ENCODE measurements around the gene HAND2. TPM values are rescaled to one million over a fixed set of nuclear protein-coding genes. Genes with fewer than 3 reads are reported as not detected.

The HAND2 gene
- total and polyA plus RNA-seq, 2 of the 8 experiments (the other 6 are each of a cell fraction or from before 2014, with no cell fraction given) = 0.05 TPM; not detected in 1

DNA sequence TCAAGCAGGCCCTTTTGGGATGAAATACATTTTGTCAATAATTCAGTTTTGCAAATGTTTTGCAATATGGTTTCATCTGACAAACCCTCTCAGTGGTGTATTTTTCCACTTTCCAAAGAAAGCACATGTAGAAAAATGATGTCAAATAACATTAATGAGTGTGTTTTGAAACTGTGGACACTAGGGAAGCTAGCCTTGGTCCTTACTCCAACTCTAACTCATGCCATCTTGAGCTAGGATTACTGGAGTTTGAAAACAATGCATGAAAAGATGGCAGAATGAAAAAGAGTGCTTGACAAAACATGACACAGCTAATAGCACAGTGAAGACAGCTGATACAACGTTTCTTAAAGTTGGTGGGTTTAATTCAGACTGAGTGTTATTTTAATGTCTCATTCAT, 41.4 kb downstream of the HAND2 start:
- no peak overlapping the region for H3K23ac ChIP-seq (ENCODE audit: insufficient read length)
- CTCF ChIA-PET (ENCODE audit: partially characterized antibody) = interaction anchor here (0.6 to 1.8 kb wide), 4 partner anchors 11 to 71 kb away, joined by 3 to 6 read pairs (median 4); no protein-coding TSS in a partner anchor

More for the DNA sequence above, 41.4 kb downstream of the HAND2 start:
- H3K4me2 ChIP-seq (ENCODE audit: insufficient read depth in 1 of 2, low read depth in 2 of 2, low read length in 2 of 2) = no peak overlapping the region
- no peaks in the 10 kb centered on the region for H4K20me1 ChIP-seq (replicated peaks in 1 of 2; ENCODE audit: control insufficient read depth in 1 of 2, insufficient read depth in 2 of 2, low read length in 2 of 2)
- no peak overlapping the region for H3K9ac ChIP-seq (replicated peaks in 1 of 4; ENCODE audit: extremely low read depth in 1 of 4, low read depth in 3 of 4, low read length in 3 of 4)
- DNase-seq (ENCODE audit: low read depth in 1 of 2, low spot score in 2 of 2) (no peak), FAIRE-seq (no peak)
- no peak overlapping the region for H3K14ac ChIP-seq (ENCODE audit: insufficient read length)
- no peaks in the 10 kb centered on the region for H3K36me3 ChIP-seq (ENCODE audit: control insufficient read depth in 2 of 4, insufficient read depth in 4 of 4, low read length in 3 of 4)
- no peaks in the 10 kb centered on the region for H3K79me1 ChIP-seq (ENCODE audit: low read depth, low read length)
- H2AK5ac ChIP-seq (ENCODE audit: low read depth, low read length) = no peak overlapping the region
- peaks cover 0 to 16% (median 4%) of the 10 kb centered on the region in 4 experiments; a peak in 4 of 7 replicates for H3K4me1 ChIP-seq (replicated peaks in 1 of 4; ENCODE audit: control insufficient read depth in 3 of 4, insufficient read depth in 4 of 4, low read length in 3 of 4)
- no peak for TF ChIP-seq HDAC2 (IDR thresholded peaks at IDR 0.05; ENCODE audit: borderline replicate concordance in 1 of 2, low read depth in 2 of 2, low read length in 2 of 2)
- no peak for TF ChIP-seq RXRA (IDR thresholded peaks at IDR 0.05; ENCODE audit: insufficient read depth, low read depth, low read length)
- H2BK120ac ChIP-seq (replicated peaks; ENCODE audit: low read depth, low read length) = no peak overlapping the region
- H3K4ac ChIP-seq (replicated peaks; ENCODE audit: insufficient read length, low read depth, low read length) = no peak overlapping the region
- H4K91ac ChIP-seq (replicated peaks; ENCODE audit: insufficient read length, low read length) = no peak overlapping the region
- H3K9me3 ChIP-seq (ENCODE audit: insufficient read depth in 2 of 2, low read depth in 1 of 2, low read length in 1 of 2) = no peaks in the 10 kb centered on the region
- no peaks in the 10 kb centered on the region for H3K23me2 ChIP-seq (ENCODE audit: low read depth, low read length)
- H3K4me3 ChIP-seq (ENCODE audit: extremely low read depth in 1 of 4, insufficient read depth in 2 of 4, low read depth in 3 of 4, low read length in 4 of 4) = no peak overlapping the region
- no peak overlapping the region for H3K18ac ChIP-seq (ENCODE audit: extremely low read depth, low read length)
- no peaks in the 10 kb centered on the region for H3K79me2 ChIP-seq (ENCODE audit: control insufficient read depth in 1 of 2, insufficient read depth in 2 of 2, low read length in 2 of 2)
- no peak overlapping the region for H2BK15ac ChIP-seq (ENCODE audit: low read length)
- H3K27ac ChIP-seq (ENCODE audit: low read depth, low read length) = no peak overlapping the region
- no peak overlapping the region for H4K8ac ChIP-seq (ENCODE audit: extremely low read depth, insufficient read depth, low read length)
- H2BK5ac ChIP-seq (ENCODE audit: low read depth, low read length) = no peak overlapping the region
- 83% methylated on average over 1 of the region's 1 CpG; no CpG with 5 or more reads in 1 of the 2 experiments for WGBS, 2 experiments (ENCODE audit: extremely low coverage in 1 of 2, insufficient coverage in 1 of 2, insufficient read length in 1 of 2, insufficient replicate concordance in 2 of 2, low coverage in 1 of 2, low lambda C conversion rate in 2 of 2, missing lambda C conversion rate in 1 of 2)
- POLR2A ChIA-PET (ENCODE audit: partially characterized antibody) = interaction anchor here (1.1 kb wide), 1 partner anchor 154 kb away, joined by 4 read pairs; the partner anchor contains the start of gene HMGB2
- no peak overlapping the region for H2BK12ac ChIP-seq (ENCODE audit: low read depth, low read length)
- H2BK20ac ChIP-seq (ENCODE audit: low read length) = no peak overlapping the region
- H3K27me3 ChIP-seq (replicated peaks in 1 of 4; ENCODE audit: control insufficient read depth in 3 of 4, extremely low read depth in 1 of 4, insufficient read depth in 3 of 4, low read length in 3 of 4) = peaks cover 0 to 17% (median 12%) of the 10 kb centered on the region in 4 experiments; a peak in 6 of 7 replicates
- no peak overlapping the region for H4K5ac ChIP-seq (ENCODE audit: insufficient read length, low read depth, low read length)
- H3K56ac ChIP-seq (replicated peaks; ENCODE audit: insufficient read length, low read depth, low read length) = no peak overlapping the region
- H2AFZ ChIP-seq (ENCODE audit: low read length) = no peak overlapping the region
